ENCODE measurements around the gene RILPL2. TPM values are rescaled to one million over a fixed set of nuclear protein-coding genes. Genes with fewer than 3 reads are reported as not detected.
A peak's percentile ranks its signal among the peaks of the same experiment; 100 is the strongest.

The RILPL2 gene
- total and polyA plus RNA-seq, 4 donors = 7.7 to 40.7 (median 12.9) TPM

GRCh38 chr12:123472438-123472849 is 36.0 kb upstream of the RILPL2 start:
- H3K27ac ChIP-seq (ENCODE audit: low read depth in 1 of 2, low read length in 1 of 2) = no peak overlapping the region
- ATAC-seq (ENCODE audit: insufficient read depth, low FRiP score) (no peak), DNase-seq (no peak)
- H3K9ac ChIP-seq (ENCODE audit: insufficient read depth in 1 of 2, low read length in 2 of 2) = no peak overlapping the region
- H3K9me3 ChIP-seq (ENCODE audit: control insufficient read depth in 4 of 4, insufficient read depth in 3 of 4, low read length in 3 of 4) = no peaks in the 10 kb centered on the region
- H3K4me1 ChIP-seq (ENCODE audit: control insufficient read depth in 5 of 5, insufficient read depth in 5 of 5, low read length in 5 of 5) = peaks cover 0 to 2% (median 0%) of the 10 kb centered on the region in 5 donors
- 89% methylated on average over 12 of the region's 12 CpGs for WGBS, 2 donors
- peaks cover 9 to 26% (median 19%) of the 10 kb centered on the region in 4 donors for H3K36me3 ChIP-seq (ENCODE audit: control insufficient read depth in 4 of 4, insufficient read depth in 4 of 4, low read length in 4 of 4)
- no peaks in the 10 kb centered on the region for H3K27me3 ChIP-seq (ENCODE audit: control insufficient read depth in 3 of 3, insufficient read depth in 3 of 3, low read length in 2 of 3)
- no peak for TF ChIP-seq CTCF (IDR thresholded peaks at IDR 0.05; ENCODE audit: control extremely low read depth, extremely low read depth)
- H3K4me3 ChIP-seq = no peak overlapping the region

- DNase-seq (no peak), ATAC-seq (ENCODE audit: insufficient read depth, low FRiP score) (peak; percentile 66)
- Histone ChIP-seq H3K4me1 (ENCODE audit: control insufficient read depth in 5 of 5, insufficient read depth in 5 of 5, low read length in 5 of 5) (peaks cover 0 to 2% (median 0%) of the 10 kb centered on the region in 5 donors), H3K4me3 (no peak overlapping the region), H3K27ac (ENCODE audit: low read depth in 1 of 2, low read length in 1 of 2) (peak overlapping the region; percentile 38 to 54), H3K27me3 (ENCODE audit: control insufficient read depth in 3 of 3, insufficient read depth in 3 of 3, low read length in 2 of 3) (no peaks in the 10 kb centered on the region), H3K9me3 (ENCODE audit: control insufficient read depth in 4 of 4, insufficient read depth in 3 of 4, low read length in 3 of 4) (no peaks in the 10 kb centered on the region), H3K36me3 (ENCODE audit: control insufficient read depth in 4 of 4, insufficient read depth in 4 of 4, low read length in 4 of 4) (peaks cover 9 to 26% (median 17%) of the 10 kb centered on the region in 4 donors), H3K9ac (ENCODE audit: insufficient read depth in 1 of 2, low read length in 2 of 2) (no peak overlapping the region)
- 70 to 81% methylated on average over 8 of the region's 8 CpGs for WGBS, 2 donors
- no peak for TF ChIP-seq CTCF (IDR thresholded peaks at IDR 0.05; ENCODE audit: control extremely low read depth, extremely low read depth)
These were observed 35.0 kb upstream of the RILPL2 start for GRCh38 chr12:123471374-123472068.

- no peak for TF ChIP-seq CTCF (IDR thresholded peaks at IDR 0.05; ENCODE audit: control extremely low read depth, extremely low read depth)
- H3K27me3 ChIP-seq (ENCODE audit: control insufficient read depth in 3 of 3, insufficient read depth in 3 of 3, low read length in 2 of 3) = no peaks in the 10 kb centered on the region
- H3K9me3 ChIP-seq (ENCODE audit: control insufficient read depth in 4 of 4, insufficient read depth in 3 of 4, low read length in 3 of 4) = no peaks in the 10 kb centered on the region
- H3K9ac ChIP-seq (ENCODE audit: insufficient read depth in 1 of 2, low read length in 2 of 2) = no peak overlapping the region
- H3K36me3 ChIP-seq (ENCODE audit: control insufficient read depth in 4 of 4, insufficient read depth in 4 of 4, low read length in 4 of 4) = peaks cover 9 to 28% (median 18%) of the 10 kb centered on the region in 4 donors
- no peak overlapping the region for H3K27ac ChIP-seq (ENCODE audit: low read depth in 1 of 2, low read length in 1 of 2)
- ATAC-seq (ENCODE audit: insufficient read depth, low FRiP score) (no peak), DNase-seq (no peak)
- H3K4me3 ChIP-seq = no peak overlapping the region
- 92 to 95% methylated on average over 2 of the region's 2 CpGs for WGBS, 2 donors
- peaks cover 0 to 2% (median 0%) of the 10 kb centered on the region in 5 donors for H3K4me1 ChIP-seq (ENCODE audit: control insufficient read depth in 5 of 5, insufficient read depth in 5 of 5, low read length in 5 of 5)
These were observed 33.5 kb upstream of the RILPL2 start for GRCh38 chr12:123469978-123470377.

Data from lung (tissue), 12 donors.